ENCODE data around the gene TTC12.

GRCh38 chr11:113351068-113351450 is 36.7 kb downstream of the TTC12 start:
- TF ChIP-seq POLR2A (IDR thresholded peaks at IDR 0.05; ENCODE audit: low read depth, low read length) (no peak), POLR2AphosphoS5 (IDR thresholded peaks at IDR 0.05; ENCODE audit: low read depth, low read length) (no peak), TAF1 (IDR thresholded peaks at IDR 0.05; ENCODE audit: borderline replicate concordance, low read depth, low read length) (no peak)

Measured in GM12892 (cell line).